Upper lobe of left lung (tissue), 4 donors: ENCODE data around the gene PRLR.

ENCODE experiments used
- CTCF ChIP-seq, 6 experiments: fragments of 450-650 bp in 4 of 6; fragments of 200-600 bp in 2 of 6; sonication (generic) in 2 of 6; IDR thresholded peaks; one replicate each; pipeline ENCODE4 v1.5.1; 2016 to 2019; ENCODE audit warnings: antibody characterized with exemption in 6 of 6
- EP300 ChIP-seq, 4 donors: sonication (generic); formaldehyde crosslinking; IDR thresholded peaks; one replicate each; pipeline ENCODE4 v1.5.1; 2017; ENCODE audit warnings: antibody characterized with exemption in 4 of 4, control low read depth in 2 of 4
- POLR2A ChIP-seq, 4 donors: fragments of 450-650 bp; IDR thresholded peaks; one replicate each; pipeline ENCODE4 v1.5.1; 2016 to 2017; ENCODE audit warnings: antibody characterized with exemption in 4 of 4, mild to moderate bottlenecking in 2 of 4
- POLR2AphosphoS5 ChIP-seq, 2 donors: sonication (generic); formaldehyde crosslinking; IDR thresholded peaks; one replicate each; pipeline ENCODE4 v1.5.1; 2017; ENCODE audit warnings: antibody characterized with exemption in 2 of 2

GRCh38 chr5:35161652-35162273 is 68.5 kb downstream of the PRLR start:
- TF ChIP-seq POLR2AphosphoS5 (IDR thresholded peaks at IDR 0.05) (no peak), CTCF (IDR thresholded peaks at IDR 0.05) (no peak), POLR2A (IDR thresholded peaks at IDR 0.05) (no peak), EP300 (IDR thresholded peaks at IDR 0.05) (no peak)
